Cardiac muscle cell (in vitro differentiated cells and primary cell): ENCODE results near the gene CCDC63. TPM values are rescaled to one million over a fixed set of nuclear protein-coding genes. Genes with fewer than 3 reads are reported as not detected.

ENCODE experiments used
- DNase-seq, 2 donors: peaks; one replicate each; pipeline versions ENCODE4 v3.0.0 to v3.0.0-alpha.2; 2010 to 2017; ENCODE audit warnings: low read depth in 1 of 2, low spot score in 1 of 2
- H3K27ac ChIP-seq: fragments of 200-600 bp; sonication (generic); 2 replicates; pipeline ENCODE4 v1.5.1; 2016
- H3K27me3 ChIP-seq: fragments of 200-600 bp; sonication (generic); 2 replicates; pipeline ENCODE4 v1.6.0; 2016; ENCODE audit warnings: control low read depth
- H3K36me3 ChIP-seq: fragments of 200-600 bp; sonication (generic); 2 replicates; pipeline ENCODE4 v1.5.1; 2016; ENCODE audit warnings: control low read depth
- H3K4me1 ChIP-seq: fragments of 200-600 bp; sonication (generic); 2 replicates; pipeline ENCODE4 v1.8.1; 2017; ENCODE audit warnings: low read depth, mild to moderate bottlenecking, mixed run types
- H3K4me3 ChIP-seq: fragments of 200-600 bp; sonication (generic); 2 replicates; pipeline ENCODE4 v1.5.1; 2016; ENCODE audit warnings: mild to moderate bottlenecking
- H3K9me3 ChIP-seq: fragments of 200-600 bp; sonication (generic); 2 replicates; pipeline ENCODE4 v1.5.1; 2017; ENCODE audit warnings: low read depth, mild to moderate bottlenecking, control low read depth
- CTCF ChIP-seq: IDR thresholded peaks from 2 replicates; pipeline ENCODE4 v1.5.1; 2012; ENCODE audit warnings: low read depth, mild to moderate bottlenecking, low read length
- polyA plus RNA-seq: library from polyadenylated mRNA; unstranded; fragments of >200 nt; fragmentation: Nextera tagmentation; extraction: Ambion mirVana; gene quantifications from 2 replicates; pipeline ENCODE4 v1.2.1, GENCODE V29; 2016
- total RNA-seq: library from RNA; depleted of rRNA; stranded (reverse); fragments of >200 nt; gene quantifications from 2 replicates; pipeline ENCODE4 v1.2.3, GENCODE V29; 2016

The CCDC63 gene
- total and polyA plus RNA-seq, 2 experiments from 2014 or later = 0.22 TPM; not detected in 1

- H3K4me1 ChIP-seq = peaks cover 59% of the 10 kb centered on the region
- H3K27ac ChIP-seq = peak overlapping the region; percentile 95
- H3K4me3 ChIP-seq = no peak overlapping the region
- H3K27me3 ChIP-seq = no peaks in the 10 kb centered on the region
- DNase-seq = no peak
- no peaks in the 10 kb centered on the region for H3K9me3 ChIP-seq
- no peak for TF ChIP-seq CTCF
- H3K36me3 ChIP-seq = no peaks in the 10 kb centered on the region
Measured at GRCh38 chr12:110927546-110927945, 80.8 kb downstream of the CCDC63 start.

GRCh38 chr12:110928700-110929099 is 81.9 kb downstream of the CCDC63 start:
- DNase-seq = peak in 1 of 2 donors; percentile 95
- H3K4me3 ChIP-seq = no peak overlapping the region
- no peaks in the 10 kb centered on the region for H3K9me3 ChIP-seq
- peaks cover 52% of the 10 kb centered on the region for H3K4me1 ChIP-seq
- no peak for TF ChIP-seq CTCF
- H3K36me3 ChIP-seq = no peaks in the 10 kb centered on the region
- peak overlapping the region; percentile 95 for H3K27ac ChIP-seq
- H3K27me3 ChIP-seq = no peaks in the 10 kb centered on the region

- Histone ChIP-seq H3K36me3 (no peaks in the 10 kb centered on the region), H3K4me1 (peaks cover 57% of the 10 kb centered on the region), H3K27ac (peak overlapping the region; percentile 95), H3K27me3 (no peaks in the 10 kb centered on the region), H3K4me3 (no peak overlapping the region), H3K9me3 (no peaks in the 10 kb centered on the region)
- DNase-seq = no peak
- no peak for TF ChIP-seq CTCF
Measured at GRCh38 chr12:110929818-110930217, 83.0 kb downstream of the CCDC63 start.

GRCh38 chr12:110930348-110931314 is 83.8 kb downstream of the CCDC63 start:
- H3K4me3 ChIP-seq = no peak overlapping the region
- no peaks in the 10 kb centered on the region for H3K36me3 ChIP-seq
- DNase-seq = no peak
- H3K9me3 ChIP-seq = no peaks in the 10 kb centered on the region
- peak overlapping the region; percentile 95 for H3K27ac ChIP-seq
- TF ChIP-seq CTCF = no peak
- peaks cover 51% of the 10 kb centered on the region for H3K4me1 ChIP-seq
- no peaks in the 10 kb centered on the region for H3K27me3 ChIP-seq

GRCh38 chr12:110931315-110931728 is 84.5 kb downstream of the CCDC63 start:
- DNase-seq = peak; percentile 27 to 96
- H3K27ac ChIP-seq = peak overlapping the region; percentile 95
- H3K9me3 ChIP-seq = no peaks in the 10 kb centered on the region
- H3K36me3 ChIP-seq = no peaks in the 10 kb centered on the region
- H3K27me3 ChIP-seq = no peaks in the 10 kb centered on the region
- no peak for TF ChIP-seq CTCF
- peaks cover 52% of the 10 kb centered on the region for H3K4me1 ChIP-seq
- H3K4me3 ChIP-seq = no peak overlapping the region
